HG03280 (cell line): ENCODE data around the gene RAB40C.

Experiments
- ATAC-seq: cut with Tn5 transposase; IDR thresholded peaks from one replicate; pipeline ENCODE4 v1.9.1; 2021; ENCODE audit warnings: mild to moderate bottlenecking, moderate library complexity; ENCODE audit not compliant: unreplicated experiment

RAB40C gene

DNA sequence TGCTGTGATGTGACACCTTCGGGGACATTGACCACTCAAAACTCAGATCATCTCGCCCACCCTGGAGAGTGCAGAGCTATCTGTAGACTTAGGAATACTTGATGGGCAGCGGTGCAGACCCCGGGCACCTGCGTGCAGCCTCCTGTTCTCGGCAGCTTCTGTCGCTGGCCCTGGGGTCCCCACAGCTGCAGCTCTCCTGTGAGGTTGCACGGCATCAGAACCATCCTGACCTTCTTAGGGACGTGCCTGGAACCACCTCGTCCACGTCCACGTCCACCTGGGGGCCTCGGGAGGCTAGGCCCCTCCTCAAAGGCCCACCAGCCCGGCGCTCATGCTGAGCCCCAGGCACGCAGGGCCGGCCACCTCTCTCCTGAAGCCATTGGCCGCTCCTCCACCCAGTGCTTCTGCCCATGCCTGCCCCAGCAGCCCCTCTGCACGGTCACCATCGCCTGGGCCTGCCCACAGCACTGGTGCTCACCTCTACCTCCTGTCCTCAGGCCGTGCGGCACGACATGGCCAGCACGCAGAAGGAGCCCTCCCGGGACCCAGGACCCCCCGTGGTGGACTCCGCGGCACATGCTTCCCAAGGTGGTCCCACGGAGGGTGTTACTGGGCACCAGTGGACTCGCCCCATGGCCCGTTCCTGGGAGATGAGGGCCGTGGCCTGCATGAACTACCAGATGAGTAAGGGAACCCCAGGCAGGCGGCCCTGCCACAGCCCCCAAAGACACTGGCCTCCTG is 38.6 kb downstream of the RAB40C start:
- no peak for ATAC-seq

- no peak for ATAC-seq
Observed at GRCh38 chr16:629185-629832, 39.4 kb downstream of the RAB40C start.

DNA sequence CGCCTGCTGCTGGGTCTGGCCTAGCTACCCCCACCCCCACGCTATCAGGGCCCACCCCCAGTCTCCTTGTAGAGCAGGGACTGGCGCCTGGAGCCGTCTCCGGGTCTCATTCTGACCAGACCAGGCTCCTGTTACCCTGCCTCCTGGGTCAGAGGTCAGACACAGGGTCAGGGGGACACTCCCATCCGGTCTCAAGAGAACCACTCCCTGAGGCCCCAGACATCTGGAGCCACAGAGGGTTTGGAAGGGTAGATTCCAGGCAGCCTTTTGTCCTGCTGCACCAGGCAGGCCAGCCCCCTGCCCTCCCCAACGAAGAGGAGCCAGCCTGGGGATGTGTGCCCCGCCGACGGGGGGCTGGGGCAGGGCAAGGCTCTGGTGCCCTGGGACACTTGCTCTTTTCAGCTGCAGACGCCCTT is 40.0 kb downstream of the RAB40C start:
- ATAC-seq: no peak

DNA sequence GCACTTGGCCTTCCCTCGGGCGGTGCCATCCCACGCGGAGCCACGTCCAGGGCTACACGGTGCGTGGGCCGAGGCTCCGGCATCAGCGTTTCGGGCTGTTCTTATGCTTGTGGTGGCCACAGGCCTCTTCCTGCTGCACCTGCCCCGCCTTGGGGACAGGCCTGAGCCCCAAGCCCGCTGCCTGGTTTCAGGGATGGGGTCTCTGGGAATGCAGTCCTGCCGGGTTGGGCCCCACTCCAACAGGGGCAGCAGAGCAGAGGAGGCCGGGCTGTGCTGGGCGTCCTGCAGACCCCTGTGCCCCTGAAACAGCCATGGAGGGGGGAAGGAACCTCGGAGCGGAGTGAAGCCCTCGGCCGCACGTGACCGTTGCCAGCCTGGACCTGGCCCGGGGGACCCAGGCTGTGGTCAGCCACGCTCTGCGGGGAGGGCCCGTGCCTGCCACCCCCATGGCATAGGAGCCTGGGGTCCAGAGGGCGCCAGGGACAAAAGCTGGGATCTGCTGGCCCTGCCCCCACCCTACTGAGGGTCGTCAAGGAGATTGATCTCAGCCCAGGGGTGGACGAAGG is 40.5 kb downstream of the RAB40C start:
- ATAC-seq: no peak

GRCh38 chr16:630815-631405 is 41.0 kb downstream of the RAB40C start, which contains the start of gene WFIKKN1:
Gene WFIKKN1, plus strand, starts transcription at chr16:630985. Its CDS starts 269 bp downstream, at chr16:631254.
- no peak for ATAC-seq

GRCh38 chr16:631808-632358 is 42.0 kb downstream of the RAB40C start:
- no peak for ATAC-seq

DNA sequence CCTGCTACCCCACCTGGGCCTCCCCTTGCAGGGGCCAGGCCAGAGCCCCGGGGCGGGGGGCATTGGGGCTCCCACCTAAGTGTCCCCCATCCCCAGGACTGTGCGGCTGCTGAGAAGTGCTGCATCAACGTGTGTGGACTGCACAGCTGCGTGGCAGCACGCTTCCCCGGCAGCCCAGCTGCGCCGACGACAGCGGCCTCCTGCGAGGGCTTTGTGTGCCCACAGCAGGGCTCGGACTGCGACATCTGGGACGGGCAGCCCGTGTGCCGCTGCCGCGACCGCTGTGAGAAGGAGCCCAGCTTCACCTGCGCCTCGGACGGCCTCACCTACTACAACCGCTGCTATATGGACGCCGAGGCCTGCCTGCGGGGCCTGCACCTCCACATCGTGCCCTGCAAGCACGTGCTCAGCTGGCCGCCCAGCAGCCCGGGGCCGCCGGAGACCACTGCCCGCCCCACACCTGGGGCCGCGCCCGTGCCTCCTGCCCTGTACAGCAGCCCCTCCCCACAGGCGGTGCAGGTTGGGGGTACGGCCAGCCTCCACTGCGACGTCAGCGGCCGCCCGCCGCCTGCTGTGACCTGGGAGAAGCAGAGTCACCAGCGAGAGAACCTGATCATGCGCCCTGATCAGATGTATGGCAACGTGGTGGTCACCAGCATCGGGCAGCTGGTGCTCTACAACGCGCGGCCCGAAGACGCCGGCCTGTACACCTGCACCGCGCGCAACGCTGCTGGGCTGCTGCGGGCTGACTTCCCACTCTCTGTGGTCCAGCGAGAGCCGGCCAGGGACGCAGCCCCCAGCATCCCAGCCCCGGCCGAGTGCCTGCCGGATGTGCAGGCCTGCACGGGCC is 42.8 kb downstream of the RAB40C start:
- ATAC-seq: no peak

- ATAC-seq: no peak
Observed at GRCh38 chr16:633336-634050, 43.6 kb downstream of the RAB40C start.

DNA sequence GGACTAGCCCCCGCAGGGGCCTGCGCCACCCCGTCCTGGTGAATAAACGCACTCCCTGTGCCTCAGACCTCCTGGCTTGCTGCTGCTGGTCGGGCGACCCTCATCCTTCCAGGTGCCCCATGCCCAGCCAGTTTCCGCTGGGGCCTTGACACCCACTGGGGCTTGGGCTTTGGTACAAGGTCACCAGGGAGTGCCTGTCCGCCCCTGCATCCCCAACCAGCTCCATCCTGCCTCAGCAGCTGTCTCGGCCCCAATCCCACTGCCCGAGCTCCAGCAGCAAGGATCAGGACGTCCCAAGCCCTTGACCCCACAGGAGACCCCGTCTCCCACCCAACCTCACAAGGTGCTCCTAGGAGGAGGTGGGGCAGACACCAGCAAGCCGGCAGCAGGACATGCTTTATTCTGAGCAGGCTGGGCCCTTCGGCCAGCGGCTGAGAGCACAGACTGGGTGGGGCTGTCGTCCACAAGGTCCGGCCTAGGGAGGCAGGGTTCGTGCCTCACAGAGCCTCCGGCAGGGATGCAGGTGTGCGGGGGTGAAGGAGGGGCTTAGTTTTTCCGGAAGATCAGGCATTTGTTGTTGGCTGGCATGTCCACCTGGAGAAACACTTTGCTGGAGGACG is 44.3 kb downstream of the RAB40C start:
- ATAC-seq: no peak

DNA sequence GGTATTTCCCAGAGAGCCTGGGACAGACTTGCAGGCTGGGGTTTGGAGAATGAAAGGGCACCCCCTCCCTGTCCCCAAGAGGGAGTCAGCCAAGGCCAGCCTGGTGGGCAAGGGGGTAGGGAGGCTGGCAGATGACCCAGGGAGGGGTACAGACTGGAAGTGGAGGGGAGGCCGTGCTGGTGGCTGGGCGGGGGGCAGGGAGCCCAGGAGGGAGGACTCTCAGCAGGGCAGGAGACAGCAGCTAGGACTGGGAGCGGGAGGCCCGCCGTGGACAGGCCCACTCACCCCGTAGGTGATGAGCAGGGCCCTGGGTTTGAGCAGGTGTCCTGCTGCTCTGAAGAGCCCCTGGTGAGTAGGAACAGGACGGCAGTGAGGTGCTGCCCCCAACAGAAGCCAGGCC is 45.1 kb downstream of the RAB40C start:
- ATAC-seq: no peak

GRCh38 chr16:635573-636205 is 45.8 kb downstream of the RAB40C start:
- no peak for ATAC-seq

DNA sequence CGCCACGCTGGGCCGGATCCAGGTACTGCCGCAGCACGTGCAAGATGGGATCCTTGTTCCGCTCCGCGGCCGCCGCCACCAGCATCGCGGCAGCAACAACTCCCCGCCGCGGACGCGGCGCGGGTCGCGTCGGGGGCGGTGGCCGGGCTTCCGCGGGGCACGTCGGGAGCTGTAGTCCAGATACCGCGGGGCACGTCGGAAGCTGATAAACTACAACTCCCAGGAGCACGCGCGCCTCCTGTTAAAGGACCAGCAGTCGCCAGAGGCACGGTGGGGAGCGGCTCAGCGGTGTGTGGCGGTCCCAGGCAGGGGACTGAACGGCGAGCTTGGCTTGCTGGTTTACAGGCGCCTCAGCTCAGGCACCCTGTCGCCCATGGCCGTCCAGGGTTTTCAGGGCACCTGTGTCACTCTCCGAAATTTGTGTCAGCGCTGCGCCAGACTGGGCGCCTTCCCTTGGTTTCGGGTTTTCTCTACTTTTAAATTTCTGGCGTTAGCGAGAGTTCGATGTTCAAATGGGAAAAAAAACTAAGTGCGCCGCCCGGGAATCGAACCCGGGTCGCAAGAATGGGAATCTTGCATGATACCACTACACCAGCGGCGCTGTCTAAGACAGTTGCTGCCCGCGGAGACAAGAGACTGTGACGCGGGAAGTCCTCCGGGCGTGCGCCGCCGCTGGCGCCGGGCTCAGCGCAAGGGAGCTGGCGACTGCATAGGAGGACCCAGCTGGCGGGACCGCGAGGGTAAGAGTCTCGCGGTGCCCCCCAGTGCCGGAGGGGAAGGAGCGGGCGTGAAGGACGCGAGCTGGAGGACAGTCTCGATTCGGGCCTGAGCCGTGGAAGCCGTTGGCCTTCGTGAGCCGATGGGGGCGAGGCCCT is 46.6 kb downstream of the RAB40C start, which contains the start of gene METTL26:
Gene METTL26, minus strand, starts transcription at position 100 of the 875 bp plus-strand sequence. Its CDS starts 15 bp downstream, at position 85.
- peak; percentile 66 for ATAC-seq

GRCh38 chr16:637081-638018 is 47.5 kb downstream of the RAB40C start:
- ATAC-seq: no peak

DNA sequence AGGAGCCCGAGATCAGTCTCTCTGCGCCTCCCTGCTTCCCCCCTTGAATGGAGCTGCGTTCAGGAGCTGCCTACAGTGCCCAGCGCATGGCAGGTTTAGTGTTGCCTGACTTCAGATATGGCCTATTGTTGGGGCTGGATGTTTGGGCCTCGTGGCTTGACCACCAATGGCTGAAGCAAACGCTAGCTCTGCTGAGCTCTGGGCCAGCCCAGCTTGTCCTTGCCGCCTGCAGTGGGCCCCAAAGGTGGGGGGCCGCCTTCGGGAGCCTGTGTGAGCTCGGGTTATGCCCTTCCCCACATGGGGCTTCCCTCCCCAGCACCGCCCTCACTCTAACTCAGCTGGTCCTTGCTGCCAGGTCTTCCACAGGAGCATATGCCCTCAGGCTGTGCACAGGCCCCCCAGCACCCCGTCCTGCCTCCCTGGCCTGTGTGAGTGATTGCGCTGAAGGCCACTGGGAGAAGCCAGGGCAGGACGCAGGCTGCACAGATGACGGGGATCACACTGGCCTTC is 48.2 kb downstream of the RAB40C start:
- ATAC-seq: no peak

DNA sequence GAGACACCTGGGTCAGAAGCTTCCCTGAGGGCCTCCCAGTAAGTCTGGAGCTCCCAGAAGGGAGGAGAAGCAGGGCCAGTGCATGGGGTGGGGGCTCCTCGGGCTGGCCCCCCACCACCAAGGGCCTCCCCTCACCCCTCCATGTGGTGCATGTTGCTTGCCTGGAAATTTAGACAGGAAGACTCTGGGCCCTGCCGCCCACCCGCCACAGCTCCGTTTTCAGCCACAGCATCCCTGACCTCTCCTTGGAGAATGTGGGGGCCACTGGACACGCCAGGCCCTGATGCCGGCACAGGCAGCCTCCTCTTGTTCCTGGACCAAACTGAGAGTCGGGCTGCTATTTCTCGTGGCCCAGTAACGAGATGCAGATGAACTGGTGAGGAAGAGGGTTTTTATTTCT is 49.0 kb downstream of the RAB40C start:
- no peak for ATAC-seq

- ATAC-seq: no peak
Observed at GRCh38 chr16:640614-641013, 50.7 kb downstream of the RAB40C start.
